ENCODE results near the gene TRPM1. TPM values are rescaled to one million over a fixed set of nuclear protein-coding genes. Genes with fewer than 3 reads are reported as not detected.

Gene TRPM1
- total and polyA plus RNA-seq, 7 donors, result 0.03 TPM; not detected in 6

DNA sequence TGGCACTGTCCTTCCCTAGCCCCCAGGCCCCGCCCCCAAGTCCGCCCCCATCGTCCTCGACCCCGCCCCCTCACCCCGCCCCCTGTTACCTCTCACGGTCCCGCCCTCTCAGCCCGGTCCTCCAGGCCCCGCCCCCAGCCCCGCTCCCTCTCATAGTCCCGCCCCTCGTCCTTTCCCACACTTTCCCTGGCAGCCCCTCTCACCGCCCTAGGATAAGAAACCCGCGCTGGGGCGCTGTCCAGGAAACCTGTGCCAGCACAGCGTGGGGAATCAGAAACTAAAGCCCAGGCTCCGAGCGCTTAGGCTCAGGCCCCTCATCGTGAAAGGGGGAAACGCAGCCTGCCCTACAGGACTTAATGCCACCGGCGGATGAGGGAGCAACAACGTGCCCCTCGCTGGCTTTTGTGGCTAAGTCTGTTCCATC, 20.9 kb downstream of the TRPM1 start:
- H3K4me3 ChIP-seq, result peak overlapping the region; percentile 63

DNA sequence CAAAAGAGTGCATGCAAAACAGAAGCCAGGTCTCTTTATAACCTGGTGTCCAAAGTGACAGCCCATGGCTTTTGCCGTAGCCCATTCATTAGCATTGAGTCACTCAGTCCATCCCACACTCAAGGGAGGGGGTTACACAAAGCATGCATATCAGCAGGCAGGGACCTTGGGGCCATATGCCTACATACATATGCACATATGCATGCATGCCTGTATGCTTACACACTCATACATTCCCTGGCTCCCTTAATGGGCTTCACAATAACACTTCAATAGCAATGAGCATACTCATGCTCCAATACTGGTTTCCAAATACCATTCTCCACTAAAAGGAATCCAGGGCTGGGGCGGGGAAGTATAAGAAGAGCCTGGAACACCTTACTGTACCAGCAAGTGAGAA, 22.0 kb downstream of the TRPM1 start:
- TF ChIP-seq, protein P1, sequence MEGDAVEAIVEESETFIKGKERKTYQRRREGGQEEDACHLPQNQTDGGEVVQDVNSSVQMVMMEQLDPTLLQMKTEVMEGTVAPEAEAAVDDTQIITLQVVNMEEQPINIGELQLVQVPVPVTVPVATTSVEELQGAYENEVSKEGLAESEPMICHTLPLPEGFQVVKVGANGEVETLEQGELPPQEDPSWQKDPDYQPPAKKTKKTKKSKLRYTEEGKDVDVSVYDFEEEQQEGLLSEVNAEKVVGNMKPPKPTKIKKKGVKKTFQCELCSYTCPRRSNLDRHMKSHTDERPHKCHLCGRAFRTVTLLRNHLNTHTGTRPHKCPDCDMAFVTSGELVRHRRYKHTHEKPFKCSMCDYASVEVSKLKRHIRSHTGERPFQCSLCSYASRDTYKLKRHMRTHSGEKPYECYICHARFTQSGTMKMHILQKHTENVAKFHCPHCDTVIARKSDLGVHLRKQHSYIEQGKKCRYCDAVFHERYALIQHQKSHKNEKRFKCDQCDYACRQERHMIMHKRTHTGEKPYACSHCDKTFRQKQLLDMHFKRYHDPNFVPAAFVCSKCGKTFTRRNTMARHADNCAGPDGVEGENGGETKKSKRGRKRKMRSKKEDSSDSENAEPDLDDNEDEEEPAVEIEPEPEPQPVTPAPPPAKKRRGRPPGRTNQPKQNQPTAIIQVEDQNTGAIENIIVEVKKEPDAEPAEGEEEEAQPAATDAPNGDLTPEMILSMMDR (IDR thresholded peaks at IDR 0.05), result no peak
- Histone ChIP-seq H3K4me3 (no peak overlapping the region), H3K9me3 (no peaks in the 10 kb centered on the region), H3K4me1 (no peaks in the 10 kb centered on the region), H3K27ac (no peak overlapping the region), H3K36me3 (ENCODE audit: insufficient read depth in 1 of 2, low read depth in 1 of 2) (no peaks in the 10 kb centered on the region), H3K27me3 (ENCODE audit: insufficient read depth in 3 of 3, low read length in 2 of 3) (peaks cover 0 to 2% (median 0%) of the 10 kb centered on the region in 3 donors)
- intact Hi-C loops (cut with DNase I), result loop anchor here in 1 of 2 donors (10.0 kb wide), 1 partner anchor 85 kb away; the partner anchor contains the start of gene MTMR10
- 77 to 80% (median 78%) methylated on average over 2 of the region's 2 CpGs for WGBS, 3 donors
- ATAC-seq (no peak), DNase-seq (no peak)

More for the DNA sequence above, 20.9 kb downstream of the TRPM1 start:
- Histone ChIP-seq H3K4me1 (no peaks in the 10 kb centered on the region), H3K9me3 (no peaks in the 10 kb centered on the region), H3K36me3 (ENCODE audit: insufficient read depth in 1 of 2, low read depth in 1 of 2) (no peaks in the 10 kb centered on the region), H3K27ac (no peak overlapping the region), H3K27me3 (ENCODE audit: insufficient read depth in 3 of 3, low read length in 2 of 3) (peaks cover 0 to 2% (median 0%) of the 10 kb centered on the region in 3 donors)
- intact Hi-C loops (cut with DNase I), result no loop called here
- TF ChIP-seq, protein P1 (IDR thresholded peaks at IDR 0.05), result no peak
- ATAC-seq (peak; percentile 69 to 96 (median 88)), DNase-seq (peak; percentile 32 to 76)
- WGBS, 3 donors, result 11 to 17% (median 12%) methylated on average over 15 to 26 of the region's 26 CpGs

DNA sequence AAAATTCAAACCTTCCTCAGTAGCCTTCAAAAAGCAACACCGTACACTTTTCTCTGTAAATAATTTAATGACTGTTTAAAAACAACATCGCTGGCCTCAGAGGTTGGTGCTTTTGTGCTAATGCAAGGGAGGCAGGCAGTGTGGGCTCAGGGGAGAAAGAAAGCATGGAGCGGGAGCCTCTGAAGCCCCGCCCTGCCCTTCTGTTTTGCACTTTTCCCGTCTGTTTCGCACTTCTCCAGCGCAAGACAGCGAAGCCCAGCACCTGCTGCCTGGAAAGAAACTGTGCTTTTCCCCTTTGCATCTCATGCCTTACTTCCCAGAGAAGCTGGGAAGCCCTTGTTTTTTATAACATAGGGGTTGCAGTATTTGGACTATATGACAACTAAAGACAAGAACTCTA, 23.1 kb downstream of the TRPM1 start:
- DNase-seq, result no peak
- H3K27ac ChIP-seq, result no peak overlapping the region
- H3K4me1 ChIP-seq, result no peaks in the 10 kb centered on the region
- intact Hi-C loops (cut with DNase I), result loop anchor here in 1 of 2 donors (10.0 kb wide), 1 partner anchor 84 kb away; the partner anchor contains the start of gene MTMR10
- WGBS, 3 donors, result 42 to 54% (median 49%) methylated on average over 8 of the region's 8 CpGs
- no peaks in the 10 kb centered on the region for H3K9me3 ChIP-seq
- no peak overlapping the region for H3K4me3 ChIP-seq
- H3K36me3 ChIP-seq (ENCODE audit: insufficient read depth in 1 of 2, low read depth in 1 of 2), result no peaks in the 10 kb centered on the region
- no peak for ATAC-seq
- TF ChIP-seq, protein P1 (IDR thresholded peaks at IDR 0.05), result no peak
- peaks cover 0 to 2% (median 0%) of the 10 kb centered on the region in 3 donors for H3K27me3 ChIP-seq (ENCODE audit: insufficient read depth in 3 of 3, low read length in 2 of 3)

DNA sequence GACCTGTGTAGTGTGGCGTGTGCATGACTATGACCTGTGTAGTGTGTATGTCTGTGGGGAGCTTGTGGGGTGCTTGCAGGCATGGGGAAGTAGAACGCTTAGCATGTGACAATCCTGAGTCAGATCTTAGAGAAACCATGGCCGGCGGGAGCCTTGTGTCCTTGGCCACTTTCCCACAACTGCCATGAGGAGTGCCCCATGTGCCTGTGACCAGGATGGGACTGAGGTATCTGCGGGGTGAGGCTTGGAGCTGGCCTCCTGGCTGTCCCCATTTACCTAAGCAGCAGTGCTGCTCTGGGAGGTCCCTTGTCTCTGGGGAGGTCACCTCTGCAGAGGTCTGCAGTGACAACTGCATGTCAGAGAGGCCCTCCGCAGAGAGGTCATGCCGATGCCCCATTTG, 23.6 kb downstream of the TRPM1 start:
- intact Hi-C loops (cut with DNase I), result loop anchor here in 1 of 2 donors (10.0 kb wide), 1 partner anchor 83 kb away; the partner anchor contains the start of gene MTMR10
- Histone ChIP-seq H3K4me1 (no peaks in the 10 kb centered on the region), H3K27me3 (ENCODE audit: insufficient read depth in 3 of 3, low read length in 2 of 3) (peaks cover 0 to 2% (median 0%) of the 10 kb centered on the region in 3 donors), H3K36me3 (ENCODE audit: insufficient read depth in 1 of 2, low read depth in 1 of 2) (no peaks in the 10 kb centered on the region), H3K27ac (no peak overlapping the region), H3K4me3 (no peak overlapping the region), H3K9me3 (no peaks in the 10 kb centered on the region)
- 67 to 70% (median 69%) methylated on average over 7 of the region's 7 CpGs for WGBS, 3 donors
- no peak for DNase-seq
- TF ChIP-seq, protein P1 (IDR thresholded peaks at IDR 0.05), result no peak
- ATAC-seq, result no peak

DNA sequence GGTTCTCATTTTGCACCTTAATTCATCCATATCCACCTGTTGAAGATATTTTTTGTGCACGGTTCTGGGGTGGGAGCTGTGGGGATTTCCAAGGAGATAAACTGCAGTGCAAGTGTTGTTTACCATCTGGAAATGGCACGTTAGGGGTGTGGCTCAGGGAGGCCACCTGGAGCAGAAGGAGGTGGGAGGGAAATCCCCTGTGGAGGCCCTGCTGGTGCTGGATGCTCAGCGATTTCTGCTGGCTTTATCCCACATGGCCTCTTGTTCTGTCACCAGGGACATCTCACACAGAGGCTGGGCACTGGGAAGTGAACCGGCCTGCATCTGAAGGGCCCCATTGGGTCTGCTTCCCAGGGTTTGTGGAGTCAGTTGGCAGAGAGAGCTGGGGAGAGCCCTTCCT, 24.3 kb downstream of the TRPM1 start:
- Histone ChIP-seq H3K4me3 (no peak overlapping the region), H3K27me3 (ENCODE audit: insufficient read depth in 3 of 3, low read length in 2 of 3) (peaks cover 0 to 2% (median 0%) of the 10 kb centered on the region in 3 donors), H3K4me1 (no peaks in the 10 kb centered on the region), H3K27ac (no peak overlapping the region), H3K36me3 (ENCODE audit: insufficient read depth in 1 of 2, low read depth in 1 of 2) (no peaks in the 10 kb centered on the region), H3K9me3 (no peaks in the 10 kb centered on the region)
- TF ChIP-seq, protein P1 (IDR thresholded peaks at IDR 0.05), result no peak
- DNase-seq, result no peak
- 41 to 52% (median 51%) methylated on average over 4 of the region's 4 CpGs for WGBS, 3 donors
- no peak for ATAC-seq
- intact Hi-C loops (cut with DNase I), result loop anchor here in 1 of 2 donors (10.0 kb wide), 1 partner anchor 82 kb away; the partner anchor contains the start of gene MTMR10
